HG03571 (cell line): ENCODE measurements around the gene CUL1.
"Not testable (repeated sequence)": the region's sequence is repeated elsewhere in the genome, so short reads cannot be mapped to it uniquely, and the experiment has no call there.

Experiments used
- ATAC-seq: cut with Tn5 transposase; IDR thresholded peaks from one replicate; pipeline ENCODE4 v1.9.1; 2021; ENCODE audit not compliant: unreplicated experiment

CUL1 gene

GRCh38 chr7:148696787-148697186 is 1.9 kb upstream of the CUL1 start:
- ATAC-seq, result no peak

DNA sequence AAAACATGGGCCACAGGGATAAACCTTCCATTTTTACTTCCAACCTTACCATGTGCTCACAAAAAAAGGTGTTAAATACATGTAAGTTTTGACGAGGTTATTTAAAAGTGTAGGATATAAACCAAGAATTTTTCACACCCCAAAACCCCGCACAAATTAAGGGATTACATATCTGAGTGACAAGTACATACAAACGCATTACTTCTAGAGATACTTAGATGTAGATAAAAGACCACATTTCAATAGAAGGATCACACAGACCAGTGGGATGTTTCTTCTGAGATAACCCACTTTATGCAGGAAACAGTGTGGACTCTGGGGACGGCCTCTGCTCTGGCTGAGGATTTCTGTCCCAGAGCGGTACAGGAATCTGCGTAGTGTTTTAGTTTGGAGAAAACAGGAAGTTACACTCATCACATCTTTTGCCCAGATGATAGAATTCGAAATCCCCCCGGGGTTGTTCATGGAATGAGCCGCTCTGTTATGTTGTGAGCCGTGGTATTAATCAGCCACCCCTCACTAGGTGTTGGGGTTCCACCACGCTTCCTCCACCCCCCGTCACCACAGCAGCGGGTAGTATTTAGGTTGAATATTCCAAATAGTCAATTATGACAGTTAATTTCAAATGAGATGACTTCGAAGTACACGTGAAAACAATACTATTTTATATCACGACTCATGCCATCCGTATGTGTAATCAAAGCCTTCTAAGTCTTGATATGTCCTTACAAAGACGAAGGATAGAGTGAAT is 1.3 kb upstream of the CUL1 start:
- no peak for ATAC-seq

- peak; percentile 1 for ATAC-seq
Measured at GRCh38 chr7:148698007-148698396, 701 bp upstream of the CUL1 start.

DNA sequence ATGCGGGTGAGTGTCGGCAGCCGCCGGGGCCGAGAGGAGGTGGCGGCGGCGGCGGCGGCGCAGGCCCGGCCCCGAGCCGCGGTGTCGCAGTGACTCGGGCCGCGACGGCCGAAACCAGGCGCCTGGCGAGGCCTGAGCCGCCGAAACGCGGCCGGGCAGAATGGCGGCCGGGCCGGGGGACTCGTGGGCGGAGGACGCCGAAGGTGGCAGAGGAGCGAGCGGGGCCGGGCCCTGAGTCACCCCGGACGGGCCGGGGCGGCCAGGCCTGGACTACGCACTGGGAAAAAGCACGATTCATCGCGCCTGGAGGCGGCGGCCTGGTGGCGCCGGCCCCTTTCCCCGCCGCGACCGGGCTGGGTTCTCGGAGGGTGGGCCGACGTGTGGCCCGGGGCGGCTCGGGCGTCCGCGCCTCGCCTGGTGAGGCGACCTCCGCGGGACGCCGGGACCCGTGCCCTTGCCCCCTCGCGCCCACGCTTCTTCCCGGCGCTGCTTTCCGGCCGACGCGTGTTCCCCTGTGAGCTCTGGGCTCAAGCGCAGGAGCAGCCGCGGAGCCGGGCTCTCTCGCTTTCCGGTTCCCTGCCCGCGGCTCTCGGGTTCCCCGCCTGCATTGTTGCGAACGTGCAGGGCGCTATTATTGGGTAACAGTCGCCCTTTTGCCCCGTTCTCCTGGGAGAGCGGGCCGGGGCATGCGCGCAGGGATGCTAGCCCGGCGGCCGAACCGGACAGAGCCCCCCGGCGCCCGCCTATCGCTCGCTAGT is 500 bp downstream of the CUL1 start:
- ATAC-seq, result peak; percentile 38

DNA sequence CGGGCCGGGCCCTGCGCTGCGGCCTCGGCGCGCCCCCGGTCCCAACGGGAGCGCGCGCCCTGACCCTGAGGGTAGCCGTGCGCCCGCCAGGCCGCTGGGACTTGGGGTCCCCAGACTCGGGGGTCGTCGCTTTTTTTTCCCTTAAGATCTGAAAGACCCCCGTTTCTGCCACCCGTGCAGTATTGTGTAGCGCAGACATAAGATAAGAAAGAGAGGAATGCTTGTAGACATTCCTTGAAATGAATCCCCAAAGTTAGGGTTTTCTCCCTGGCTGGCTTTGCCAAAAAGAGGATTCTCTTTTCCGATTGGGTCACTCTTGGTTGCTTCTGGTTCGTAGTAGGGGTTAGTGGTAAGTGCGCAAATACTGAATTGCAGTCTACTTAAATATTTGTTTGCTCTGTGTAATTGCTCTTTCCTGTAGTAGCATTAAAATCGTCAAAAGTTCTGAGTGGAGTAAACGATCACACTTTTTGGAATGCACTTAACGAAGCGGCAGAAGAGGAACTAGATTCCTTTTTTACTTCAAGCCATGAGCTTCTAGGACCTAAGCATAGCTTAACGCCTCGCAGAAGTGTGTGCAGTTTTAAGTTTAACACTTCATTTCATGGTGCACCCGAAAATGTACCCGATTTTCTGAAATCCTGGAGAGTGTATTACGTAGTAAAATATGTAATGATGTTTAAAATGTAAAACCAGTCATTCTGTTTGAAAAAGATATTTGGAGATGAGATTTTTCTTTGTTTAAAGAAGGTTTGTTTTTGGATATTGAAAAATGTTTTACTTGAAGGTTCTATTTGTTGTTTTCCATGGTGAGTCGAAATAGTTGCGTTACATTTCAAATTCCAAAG is 1.3 kb downstream of the CUL1 start:
- peak; percentile 33 for ATAC-seq

GRCh38 chr7:148700661-148701064 is 2.0 kb downstream of the CUL1 start:
- no peak for ATAC-seq

- no peak for ATAC-seq
Measured at GRCh38 chr7:148701414-148701813, 2.7 kb downstream of the CUL1 start.

DNA sequence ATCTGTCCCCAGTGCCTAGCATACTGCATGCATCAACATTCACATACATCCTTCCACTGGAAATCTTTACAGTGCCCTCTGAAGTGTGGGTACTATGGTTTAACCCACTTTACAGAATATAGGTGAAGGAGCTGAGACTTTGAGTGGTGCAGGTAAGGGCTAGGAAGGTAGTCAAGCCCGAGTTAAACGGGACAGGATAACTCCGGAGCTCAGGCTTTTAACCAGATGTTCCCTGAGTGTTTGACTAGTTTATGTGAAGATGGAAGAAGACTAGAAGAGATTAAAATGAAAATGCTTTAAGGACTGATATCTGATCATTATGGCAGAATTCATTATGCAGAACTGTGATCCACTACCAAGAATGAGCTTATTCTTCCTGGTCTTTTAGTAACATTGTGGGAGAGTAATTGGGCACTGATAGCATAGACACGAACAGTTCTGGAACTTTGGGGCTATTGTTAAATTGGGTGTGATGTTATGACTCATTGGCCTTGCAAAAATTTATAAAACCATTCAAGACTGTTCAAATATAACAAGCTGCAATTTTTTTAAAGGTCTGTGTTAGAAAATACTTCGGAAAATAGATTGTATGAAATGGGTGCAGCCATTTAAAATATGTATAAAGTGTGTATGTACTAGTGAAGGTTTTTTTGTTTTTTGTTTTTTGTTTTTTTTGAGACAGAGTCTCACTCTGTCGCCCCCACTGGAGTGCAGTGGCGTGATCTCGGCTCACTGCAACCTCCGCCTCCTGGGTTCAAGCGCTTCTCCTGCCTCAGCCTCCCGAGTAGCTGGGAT is 4.4 kb downstream of the CUL1 start:
- no peak for ATAC-seq

DNA sequence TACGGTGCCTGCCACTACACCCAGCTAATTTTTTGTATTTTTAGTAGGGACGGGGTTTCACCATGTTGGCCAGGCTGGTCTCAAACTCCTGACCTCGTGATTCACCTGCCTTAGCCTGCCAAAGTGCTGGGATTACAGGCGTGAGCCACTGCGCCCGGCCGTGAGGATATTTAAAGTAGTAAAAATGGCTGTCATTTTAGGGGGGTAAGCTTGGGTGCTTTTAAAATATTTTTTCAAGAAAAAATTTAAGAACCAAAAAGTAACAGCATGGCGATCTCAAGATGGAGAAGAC is 4.9 kb downstream of the CUL1 start:
- ATAC-seq, result not testable (repeated sequence)

DNA sequence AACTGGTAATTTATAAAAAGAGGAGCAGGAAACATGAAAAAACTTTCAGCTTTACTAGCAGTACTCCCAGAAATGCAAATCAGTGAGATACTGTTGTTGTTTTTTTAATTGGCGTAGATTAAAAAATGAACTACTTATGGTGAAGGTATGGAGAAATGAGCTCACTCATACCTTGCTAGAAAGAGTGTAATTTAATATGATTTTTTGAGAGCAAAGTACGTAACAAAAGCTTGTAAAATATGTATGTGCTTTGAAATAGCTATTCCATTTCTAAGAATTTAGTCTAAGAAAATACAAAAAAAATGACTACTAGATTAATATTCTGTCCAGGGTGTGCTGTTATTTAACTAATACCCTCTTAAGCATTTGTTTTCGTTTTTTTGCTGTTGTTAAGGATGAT is 5.5 kb downstream of the CUL1 start:
- ATAC-seq, result no peak

GRCh38 chr7:148704970-148705369 is 6.3 kb downstream of the CUL1 start:
- ATAC-seq, result no peak

GRCh38 chr7:148706368-148706767 is 7.7 kb downstream of the CUL1 start:
- no peak for ATAC-seq

DNA sequence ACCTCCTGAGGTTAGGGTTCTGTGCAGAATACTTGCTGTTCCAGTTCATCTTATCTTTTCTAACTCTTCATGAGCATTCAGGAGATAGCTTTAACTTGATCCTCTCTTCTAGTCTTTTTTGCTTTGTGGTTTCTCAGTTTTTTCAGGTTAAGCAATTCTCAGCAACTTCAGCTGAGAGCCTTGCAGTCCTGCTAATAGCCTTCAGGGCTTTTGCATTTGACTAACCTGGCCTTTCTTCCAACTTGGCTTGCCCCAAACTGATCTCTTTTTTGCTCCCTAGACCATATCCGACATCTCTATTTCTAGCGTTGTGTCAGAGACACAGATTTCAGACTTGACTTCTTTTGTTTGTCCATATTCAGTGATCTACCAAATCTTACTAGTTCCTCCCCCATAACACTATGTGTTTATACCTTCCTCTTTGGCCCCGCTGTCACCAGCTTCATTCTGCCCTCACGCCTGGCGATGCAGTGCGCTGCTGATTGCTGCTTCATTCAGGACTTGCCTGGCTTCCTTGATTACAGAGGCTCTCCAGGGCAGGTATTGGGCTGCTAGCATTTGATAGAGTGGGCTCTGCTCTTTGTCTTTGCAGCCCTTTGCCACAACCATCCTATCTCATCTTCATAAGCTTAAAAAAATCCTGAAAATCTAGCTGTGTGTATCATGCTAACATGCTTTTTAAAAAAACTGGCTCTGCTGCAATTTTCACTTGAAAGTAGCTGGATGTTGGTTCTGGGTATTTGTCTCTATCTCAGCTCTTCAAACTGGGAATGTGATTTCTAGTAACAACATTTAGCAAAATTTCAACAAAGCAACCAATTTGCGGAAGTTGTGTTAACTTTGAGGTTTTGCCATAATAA is 9.6 kb downstream of the CUL1 start:
- no peak for ATAC-seq

DNA sequence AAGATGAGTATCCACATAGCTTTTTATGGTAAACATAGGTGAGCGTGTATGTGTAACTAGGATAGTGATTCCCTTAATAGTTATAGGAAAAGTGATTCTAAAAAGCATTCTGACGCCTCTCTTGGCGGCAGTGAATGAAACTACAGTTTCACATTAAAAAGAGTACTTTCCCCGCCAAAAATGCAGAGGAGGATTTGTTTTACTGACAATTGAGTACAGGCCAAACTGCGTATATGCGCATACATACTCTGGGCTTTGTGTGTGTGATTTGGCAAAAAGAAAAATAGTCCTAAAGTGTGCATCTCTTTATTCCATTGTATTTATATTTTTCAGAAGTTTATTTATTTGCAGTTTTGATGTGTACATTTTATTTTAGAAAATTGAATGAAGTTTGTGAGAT is 10.3 kb downstream of the CUL1 start:
- ATAC-seq, result no peak

GRCh38 chr7:148710426-148710825 is 11.7 kb downstream of the CUL1 start:
- ATAC-seq, result not testable (repeated sequence)

DNA sequence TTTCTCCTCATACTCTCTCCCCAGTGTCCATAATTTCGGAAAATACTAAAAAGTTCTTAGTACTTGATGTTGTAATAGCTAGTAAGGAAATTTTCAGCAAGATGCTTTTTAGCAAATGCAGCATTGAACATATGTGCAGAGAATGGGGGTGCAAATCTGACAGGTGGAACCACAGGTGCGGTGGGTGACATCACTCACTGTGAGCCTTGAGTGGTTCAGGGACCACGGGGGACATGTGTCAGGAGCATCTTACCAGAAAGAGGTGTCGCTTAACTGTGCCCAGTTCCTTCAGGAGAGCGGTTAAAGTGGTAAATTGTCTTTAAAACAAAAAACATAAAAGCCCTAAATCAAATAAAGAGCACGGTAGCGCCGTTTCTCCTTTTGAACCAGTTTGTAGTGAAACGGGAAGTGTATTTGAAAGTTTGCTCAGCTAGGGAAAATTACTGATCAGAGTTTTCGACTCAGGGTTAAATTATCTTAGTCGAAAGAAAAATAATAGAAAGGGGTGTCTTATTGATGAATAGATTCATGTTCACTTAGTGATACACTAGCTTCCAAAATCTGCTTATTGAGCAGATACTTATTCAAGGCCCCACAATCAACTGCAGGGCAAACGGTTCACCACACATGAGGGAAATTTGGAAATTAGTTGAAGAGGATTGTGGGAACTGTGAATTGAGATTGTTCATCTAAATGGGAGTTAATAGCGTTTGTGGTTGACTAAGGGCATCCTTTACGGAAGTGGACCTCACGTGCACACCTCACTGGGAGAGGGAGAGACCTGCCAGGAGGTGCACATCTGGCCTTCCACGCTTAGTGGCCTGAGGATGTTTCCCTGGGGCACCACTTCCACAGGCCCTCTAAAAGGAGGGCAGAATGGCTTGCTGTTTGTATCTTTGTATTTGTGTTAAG is 12.7 kb downstream of the CUL1 start:
- no peak for ATAC-seq

- no peak for ATAC-seq
Measured at GRCh38 chr7:148712678-148713329, 14.1 kb downstream of the CUL1 start.

- no peak for ATAC-seq
Measured at GRCh38 chr7:148714498-148714897, 15.8 kb downstream of the CUL1 start.

- ATAC-seq, result no peak
Measured at GRCh38 chr7:148715027-148715426, 16.3 kb downstream of the CUL1 start.
